ENCODE results near the gene HOXA11.
A peak's percentile ranks its signal among the peaks of the same experiment; 100 is the strongest.

HOXA11 gene

DNA sequence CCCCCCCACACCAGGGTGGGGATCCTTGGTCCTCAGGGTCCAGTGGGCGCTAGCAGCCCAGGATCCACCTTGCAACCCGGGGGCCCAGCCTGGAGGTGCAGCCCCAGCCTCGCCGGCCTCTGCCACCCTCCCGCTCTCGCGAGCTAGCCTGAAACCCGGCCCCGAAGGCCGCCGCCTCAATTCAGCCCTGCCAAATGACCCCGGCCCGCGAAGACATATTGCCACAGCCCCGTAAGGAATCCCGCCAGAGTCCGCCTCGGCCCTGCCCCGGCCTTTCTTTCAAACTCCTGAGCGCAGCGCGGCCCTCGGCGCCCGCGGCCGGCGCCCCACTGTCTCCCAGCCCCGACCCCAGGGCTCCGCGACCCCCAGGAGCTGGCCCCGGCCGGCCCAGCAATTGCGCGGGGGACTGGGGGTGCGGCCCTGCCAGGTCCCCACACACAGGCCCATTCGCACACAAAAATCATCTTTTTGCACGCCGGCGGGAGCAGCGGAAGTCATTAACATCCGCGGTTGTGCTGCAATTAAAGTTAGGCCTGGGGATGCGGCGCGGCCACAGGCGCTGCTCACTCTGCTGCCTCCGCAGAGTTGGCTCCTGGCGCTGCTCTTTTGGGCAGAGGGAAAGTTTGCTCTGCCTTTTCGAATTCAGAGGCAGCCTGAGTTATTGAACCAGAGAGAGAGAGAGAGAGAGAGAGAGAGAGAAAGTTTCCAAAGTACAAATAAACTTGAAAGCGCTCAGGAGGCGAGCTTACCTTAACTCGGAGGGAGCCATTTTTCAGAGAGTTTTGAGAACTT, 45.5 kb downstream of the HOXA11 start:
- H3K27ac ChIP-seq (ENCODE audit: low read depth, low read length) = no peak overlapping the region
- no peaks in the 10 kb centered on the region for H3K9me3 ChIP-seq (ENCODE audit: control insufficient read depth, insufficient read depth, low read length)
- H3K27me3 ChIP-seq (ENCODE audit: control insufficient read depth, insufficient read depth, low read length) = peaks cover 100% of the 10 kb centered on the region
- H3K9ac ChIP-seq (ENCODE audit: low read depth, low read length) = no peak overlapping the region
- H3K36me3 ChIP-seq (ENCODE audit: control insufficient read depth, insufficient read depth, low read length) = no peaks in the 10 kb centered on the region
- no peak overlapping the region; the same call in 1 of the 2 replicates for H3K4me3 ChIP-seq (ENCODE audit: low read depth, low read length)
- H3K4me1 ChIP-seq (ENCODE audit: control insufficient read depth, insufficient read depth, low read length) = 0 out of 2 replicates have a peak, but pooled peaks cover 4% of the 10 kb centered on the region

DNA sequence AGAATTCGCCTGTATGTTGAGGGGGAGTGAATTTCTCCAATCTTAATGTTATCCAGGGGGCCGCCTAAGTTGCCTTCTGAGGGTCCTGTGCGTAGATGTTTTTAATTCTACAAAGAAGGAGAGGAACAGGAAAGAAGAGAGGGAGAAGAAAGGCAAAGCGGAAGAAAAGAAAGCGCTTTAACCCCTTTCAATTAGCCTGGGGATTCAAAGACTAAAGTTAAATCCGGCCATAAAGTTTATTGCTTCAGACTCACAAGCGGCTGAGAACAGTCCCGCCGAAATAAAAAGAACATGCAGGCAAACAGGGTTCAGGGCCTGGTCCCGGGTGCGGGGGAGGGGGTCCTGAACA, 46.1 kb downstream of the HOXA11 start:
- Histone ChIP-seq H3K36me3 (ENCODE audit: control insufficient read depth, insufficient read depth, low read length) (no peaks in the 10 kb centered on the region), H3K9me3 (ENCODE audit: control insufficient read depth, insufficient read depth, low read length) (no peaks in the 10 kb centered on the region), H3K9ac (ENCODE audit: low read depth, low read length) (no peak overlapping the region), H3K4me3 (ENCODE audit: low read depth, low read length) (no peak overlapping the region), H3K27ac (ENCODE audit: low read depth, low read length) (no peak overlapping the region), H3K27me3 (ENCODE audit: control insufficient read depth, insufficient read depth, low read length) (peaks cover 100% of the 10 kb centered on the region), H3K4me1 (ENCODE audit: control insufficient read depth, insufficient read depth, low read length) (0 out of 2 replicates have a peak, but pooled peaks cover 4% of the 10 kb centered on the region)

DNA sequence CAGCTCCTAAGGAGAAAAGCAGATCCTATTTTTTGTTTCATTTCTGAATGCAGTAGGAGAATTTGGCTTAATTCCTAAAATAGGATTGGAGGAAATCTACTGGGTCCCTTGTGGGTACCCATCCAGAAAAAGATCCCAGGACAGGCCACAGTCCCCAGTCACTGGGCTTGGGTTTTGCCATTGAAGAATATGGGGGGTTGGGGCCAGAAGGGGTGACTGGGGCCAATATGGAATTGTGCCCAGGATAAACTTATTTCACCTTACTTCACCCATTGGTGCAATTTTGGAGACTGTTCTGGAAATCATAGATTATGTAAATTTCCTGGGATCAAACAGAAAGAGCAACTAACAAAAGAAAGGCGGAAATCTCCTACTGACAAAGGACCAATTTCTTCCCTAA, 46.6 kb downstream of the HOXA11 start:
- Histone ChIP-seq H3K27ac (ENCODE audit: low read depth, low read length) (no peak overlapping the region), H3K9ac (ENCODE audit: low read depth, low read length) (no peak overlapping the region), H3K4me3 (ENCODE audit: low read depth, low read length) (no peak overlapping the region), H3K27me3 (ENCODE audit: control insufficient read depth, insufficient read depth, low read length) (peaks cover 100% of the 10 kb centered on the region), H3K4me1 (ENCODE audit: control insufficient read depth, insufficient read depth, low read length) (0 out of 2 replicates have a peak, but pooled peaks cover 3% of the 10 kb centered on the region), H3K36me3 (ENCODE audit: control insufficient read depth, insufficient read depth, low read length) (no peaks in the 10 kb centered on the region), H3K9me3 (ENCODE audit: control insufficient read depth, insufficient read depth, low read length) (no peaks in the 10 kb centered on the region)

DNA sequence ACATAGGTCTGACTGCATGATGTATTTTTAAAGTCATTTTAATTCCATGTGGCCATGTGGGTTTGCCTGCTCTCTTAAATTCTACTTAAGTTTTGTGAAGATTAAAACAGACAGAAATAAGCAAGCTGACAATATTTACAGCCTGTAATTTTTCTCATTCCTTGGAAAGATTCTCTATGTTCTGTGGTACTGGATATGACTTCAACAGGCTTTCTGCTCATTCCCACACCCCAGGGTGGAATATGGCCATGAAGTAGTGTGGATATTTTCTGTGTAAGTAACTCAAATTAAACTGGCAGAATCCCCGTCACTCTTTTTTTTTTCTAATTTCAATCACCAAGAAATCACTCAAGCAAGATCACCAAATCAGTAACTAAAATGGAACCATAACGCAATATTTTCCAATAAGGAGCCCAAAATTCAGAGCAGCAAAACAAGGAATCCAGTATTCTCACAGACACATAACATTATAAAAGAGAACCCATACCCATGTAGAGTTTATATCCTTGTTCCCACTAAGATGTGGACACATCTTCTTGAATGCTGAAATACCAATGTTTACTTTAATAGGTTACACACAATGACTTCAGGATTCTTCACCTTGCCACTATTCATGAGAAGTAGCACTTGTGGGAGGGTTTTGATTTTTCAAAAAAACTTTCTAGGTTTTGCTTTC, 47.3 kb downstream of the HOXA11 start:
- H3K27ac ChIP-seq (ENCODE audit: low read depth, low read length) = no peak overlapping the region
- peaks cover 100% of the 10 kb centered on the region for H3K27me3 ChIP-seq (ENCODE audit: control insufficient read depth, insufficient read depth, low read length)
- H3K9ac ChIP-seq (ENCODE audit: low read depth, low read length) = no peak overlapping the region
- H3K4me1 ChIP-seq (ENCODE audit: control insufficient read depth, insufficient read depth, low read length) = no peaks in the 10 kb centered on the region
- H3K9me3 ChIP-seq (ENCODE audit: control insufficient read depth, insufficient read depth, low read length) = no peaks in the 10 kb centered on the region
- no peaks in the 10 kb centered on the region for H3K36me3 ChIP-seq (ENCODE audit: control insufficient read depth, insufficient read depth, low read length)
- no peak overlapping the region for H3K4me3 ChIP-seq (ENCODE audit: low read depth, low read length)

DNA sequence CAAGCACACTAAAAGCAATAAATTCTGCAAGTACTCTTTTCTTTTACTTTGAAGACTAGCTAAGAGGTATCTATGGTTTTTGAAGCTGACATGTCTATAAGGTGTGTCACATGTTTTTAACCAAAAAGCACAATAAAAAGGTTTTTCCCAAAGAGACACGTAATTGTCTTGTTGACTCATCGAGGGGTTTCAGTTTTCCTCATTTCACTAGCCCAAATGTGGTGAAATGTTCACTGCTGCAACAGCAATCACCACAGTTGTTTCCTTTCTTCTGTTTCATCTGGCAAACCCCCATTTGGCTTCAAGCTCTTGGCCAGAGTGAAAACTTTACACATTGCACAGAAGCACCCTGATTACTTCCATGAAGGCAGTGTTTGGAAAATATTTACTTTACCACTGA, 50.6 kb downstream of the HOXA11 start:
- Histone ChIP-seq H3K9me3 (ENCODE audit: control insufficient read depth, insufficient read depth, low read length) (no peaks in the 10 kb centered on the region), H3K4me1 (ENCODE audit: control insufficient read depth, insufficient read depth, low read length) (no peaks in the 10 kb centered on the region), H3K27me3 (ENCODE audit: control insufficient read depth, insufficient read depth, low read length) (peaks cover 100% of the 10 kb centered on the region), H3K4me3 (ENCODE audit: low read depth, low read length) (no peak overlapping the region), H3K27ac (ENCODE audit: low read depth, low read length) (no peak overlapping the region), H3K36me3 (ENCODE audit: control insufficient read depth, insufficient read depth, low read length) (no peaks in the 10 kb centered on the region), H3K9ac (ENCODE audit: low read depth, low read length) (no peak overlapping the region)

DNA sequence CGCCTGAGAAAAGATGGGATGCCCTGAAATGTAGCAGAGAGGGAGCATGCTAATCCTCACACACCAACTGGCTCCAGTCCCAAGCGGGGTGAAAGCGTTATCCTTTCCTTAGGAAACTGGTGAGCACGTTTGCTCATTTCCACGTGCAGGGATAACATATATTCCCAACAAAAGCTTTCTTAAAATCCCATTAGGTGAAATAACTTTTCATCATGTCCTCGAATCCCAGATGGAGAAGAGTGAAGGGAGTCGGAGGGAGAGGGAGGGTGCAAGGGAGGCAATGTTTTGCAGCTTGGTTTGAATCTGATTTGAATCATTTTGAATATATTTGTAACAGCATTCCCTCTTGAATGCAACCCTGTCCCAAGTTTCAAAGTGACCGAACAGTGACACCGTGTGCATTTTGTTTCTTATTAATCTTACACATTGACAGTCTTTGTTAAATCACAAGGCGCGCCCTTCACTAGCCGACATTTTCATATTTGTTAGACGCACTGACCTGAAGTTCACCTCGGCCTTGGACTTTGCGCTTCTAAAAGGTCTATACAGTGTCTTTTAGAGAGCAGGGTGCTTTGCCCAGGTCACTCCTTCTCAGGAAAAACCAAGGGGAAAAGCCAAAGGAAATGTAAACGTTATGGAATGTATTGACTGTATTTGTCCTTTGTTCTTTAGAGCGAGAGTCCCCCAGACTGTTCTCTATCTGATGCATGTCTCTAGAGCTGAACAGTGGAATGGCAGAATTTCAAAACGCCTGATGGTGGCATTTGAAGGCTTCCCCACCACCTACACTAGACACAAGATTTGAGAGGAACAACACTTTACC, 51.4 kb downstream of the HOXA11 start:
- Histone ChIP-seq H3K9me3 (ENCODE audit: control insufficient read depth, insufficient read depth, low read length) (no peaks in the 10 kb centered on the region), H3K9ac (ENCODE audit: low read depth, low read length) (no peak overlapping the region), H3K27me3 (ENCODE audit: control insufficient read depth, insufficient read depth, low read length) (peaks cover 100% of the 10 kb centered on the region)

DNA sequence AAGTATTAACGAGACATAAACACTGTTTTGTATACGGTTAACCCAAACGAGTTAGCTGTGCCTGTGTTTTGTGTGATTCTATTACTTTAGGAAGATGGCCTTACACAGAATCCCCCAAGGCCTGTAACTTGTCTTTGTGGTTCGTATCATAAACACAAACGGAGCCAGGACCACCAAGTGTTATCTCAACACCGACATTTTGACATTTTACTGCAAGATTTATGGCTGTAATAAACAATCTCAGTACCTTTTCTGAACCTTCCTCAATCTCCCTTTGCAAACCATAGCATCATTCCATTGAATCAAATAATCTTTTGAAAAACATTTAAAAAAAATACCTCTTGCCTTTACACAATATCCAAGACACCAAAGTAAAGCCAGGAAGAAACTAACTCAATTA, 52.1 kb downstream of the HOXA11 start:
- Histone ChIP-seq H3K27ac (ENCODE audit: low read depth, low read length) (no peak overlapping the region), H3K27me3 (ENCODE audit: control insufficient read depth, insufficient read depth, low read length) (peaks cover 100% of the 10 kb centered on the region), H3K9me3 (ENCODE audit: control insufficient read depth, insufficient read depth, low read length) (no peaks in the 10 kb centered on the region), H3K9ac (ENCODE audit: low read depth, low read length) (no peak overlapping the region), H3K4me1 (ENCODE audit: control insufficient read depth, insufficient read depth, low read length) (no peaks in the 10 kb centered on the region), H3K36me3 (ENCODE audit: control insufficient read depth, insufficient read depth, low read length) (no peaks in the 10 kb centered on the region), H3K4me3 (ENCODE audit: low read depth, low read length) (no peak overlapping the region)

More for the DNA sequence above, 51.4 kb downstream of the HOXA11 start:
- Histone ChIP-seq H3K27ac (ENCODE audit: low read depth, low read length) (no peak overlapping the region), H3K36me3 (ENCODE audit: control insufficient read depth, insufficient read depth, low read length) (no peaks in the 10 kb centered on the region), H3K4me1 (ENCODE audit: control insufficient read depth, insufficient read depth, low read length) (no peaks in the 10 kb centered on the region), H3K4me3 (ENCODE audit: low read depth, low read length) (no peak overlapping the region)

DNA sequence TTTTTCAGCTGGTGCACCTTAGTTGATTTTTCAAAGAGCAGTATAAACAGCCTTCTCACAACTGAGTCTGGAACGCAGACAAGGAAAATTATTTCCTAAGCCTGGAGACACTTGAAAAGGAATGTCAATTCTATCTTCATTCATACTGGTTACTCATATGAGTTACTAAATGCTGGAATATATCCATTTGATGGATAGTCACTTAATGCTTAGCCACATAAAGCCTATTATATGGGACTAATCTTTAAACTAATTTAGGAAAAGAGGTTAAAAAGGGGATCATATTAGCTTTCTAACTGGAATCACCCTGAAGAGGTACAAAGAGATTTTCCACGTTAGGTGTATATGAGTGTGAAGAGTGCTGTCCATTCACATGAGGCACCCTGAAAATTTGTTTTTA, 52.8 kb downstream of the HOXA11 start:
- Histone ChIP-seq H3K4me1 (ENCODE audit: control insufficient read depth, insufficient read depth, low read length) (no peaks in the 10 kb centered on the region), H3K9ac (ENCODE audit: low read depth, low read length) (no peak overlapping the region), H3K27me3 (ENCODE audit: control insufficient read depth, insufficient read depth, low read length) (peaks cover 100% of the 10 kb centered on the region), H3K4me3 (ENCODE audit: low read depth, low read length) (no peak overlapping the region), H3K36me3 (ENCODE audit: control insufficient read depth, insufficient read depth, low read length) (no peaks in the 10 kb centered on the region), H3K9me3 (ENCODE audit: control insufficient read depth, insufficient read depth, low read length) (no peaks in the 10 kb centered on the region), H3K27ac (ENCODE audit: low read depth, low read length) (no peak overlapping the region)

DNA sequence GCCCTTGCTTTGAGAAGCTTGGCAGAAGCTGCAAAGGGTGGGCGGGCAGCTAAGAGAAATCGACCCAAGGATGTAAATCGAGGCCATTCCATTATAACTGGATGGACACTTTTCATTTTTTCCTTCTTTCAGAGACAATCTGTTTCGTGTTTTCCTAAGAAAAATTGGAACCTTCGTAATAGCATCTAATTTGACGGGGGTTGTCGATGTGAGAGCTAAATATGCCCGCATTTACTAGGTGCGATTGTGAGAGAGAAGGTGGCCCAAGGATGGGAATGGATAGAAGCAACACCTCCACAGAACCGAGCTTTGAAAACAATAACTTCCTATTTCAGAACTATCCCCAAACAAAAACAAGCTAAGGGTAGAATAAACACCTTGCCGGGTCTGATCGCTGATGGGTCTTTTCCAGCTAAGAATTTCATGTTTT, 53.6 kb downstream of the HOXA11 start:
- peaks cover 100% of the 10 kb centered on the region for H3K27me3 ChIP-seq (ENCODE audit: control insufficient read depth, insufficient read depth, low read length)
- H3K4me1 ChIP-seq (ENCODE audit: control insufficient read depth, insufficient read depth, low read length) = no peaks in the 10 kb centered on the region
- H3K27ac ChIP-seq (ENCODE audit: low read depth, low read length) = no peak overlapping the region
- no peaks in the 10 kb centered on the region for H3K36me3 ChIP-seq (ENCODE audit: control insufficient read depth, insufficient read depth, low read length)
- no peaks in the 10 kb centered on the region for H3K9me3 ChIP-seq (ENCODE audit: control insufficient read depth, insufficient read depth, low read length)
- peak overlapping the region; percentile 63; the same call in 1 of the 2 replicates for H3K4me3 ChIP-seq (ENCODE audit: low read depth, low read length)
- H3K9ac ChIP-seq (ENCODE audit: low read depth, low read length) = no peak overlapping the region

Data from HUES48 (cell line).